Cardiac fibroblast (primary cell): Measurements from ENCODE around the gene CHRNA4.
A peak's percentile ranks its signal among the peaks of the same experiment; 100 is the strongest.

Experiments
- DNase-seq, 2 donors: peaks; one replicate each; pipeline versions ENCODE4 v3.0.0 to v3.0.0-alpha.2; 2010; ENCODE audit warnings: low read depth in 2 of 2
- H3K4me3 ChIP-seq, 2 donors: replicated peaks in 1 of 2; 1 replicate in 1 of 2; 2 replicates in 1 of 2; pipeline ENCODE4 v1.5.1; 2011; ENCODE audit warnings: low read depth in 2 of 2, low read length in 2 of 2, mild to moderate bottlenecking in 2 of 2, moderate library complexity in 1 of 2
- TF ChIP-seq, protein P1 (sequence below): IDR thresholded peaks from one replicate; pipeline ENCODE4 v1.5.1; 2011; ENCODE audit warnings: low read depth, mild to moderate bottlenecking, low read length, inconsistent platforms

Gene CHRNA4

DNA sequence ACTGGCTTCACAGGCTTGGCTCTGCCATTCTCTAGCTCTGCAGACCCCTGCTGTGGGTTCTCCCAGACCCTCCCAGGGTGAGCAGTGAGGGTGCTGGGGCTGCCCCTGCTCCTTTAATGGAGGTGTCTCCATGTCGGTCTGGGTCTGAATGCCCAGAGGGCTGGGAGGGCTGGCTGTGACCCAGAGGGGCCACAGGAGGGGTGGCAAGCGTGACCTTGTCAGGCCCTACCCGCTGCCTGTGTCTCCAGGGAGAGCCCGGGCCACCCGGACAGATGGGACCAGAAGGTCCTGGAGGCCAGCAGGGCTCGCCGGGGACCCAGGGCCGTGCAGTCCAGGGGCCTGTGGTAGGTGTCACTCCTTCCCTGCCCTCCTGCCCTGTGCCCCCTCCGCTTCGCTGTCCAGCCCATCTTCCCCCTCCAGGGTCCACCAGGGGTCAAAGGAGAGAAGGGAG lies 36.1 kb downstream of the CHRNA4 start:
- no peak for DNase-seq
- TF ChIP-seq, protein P1, sequence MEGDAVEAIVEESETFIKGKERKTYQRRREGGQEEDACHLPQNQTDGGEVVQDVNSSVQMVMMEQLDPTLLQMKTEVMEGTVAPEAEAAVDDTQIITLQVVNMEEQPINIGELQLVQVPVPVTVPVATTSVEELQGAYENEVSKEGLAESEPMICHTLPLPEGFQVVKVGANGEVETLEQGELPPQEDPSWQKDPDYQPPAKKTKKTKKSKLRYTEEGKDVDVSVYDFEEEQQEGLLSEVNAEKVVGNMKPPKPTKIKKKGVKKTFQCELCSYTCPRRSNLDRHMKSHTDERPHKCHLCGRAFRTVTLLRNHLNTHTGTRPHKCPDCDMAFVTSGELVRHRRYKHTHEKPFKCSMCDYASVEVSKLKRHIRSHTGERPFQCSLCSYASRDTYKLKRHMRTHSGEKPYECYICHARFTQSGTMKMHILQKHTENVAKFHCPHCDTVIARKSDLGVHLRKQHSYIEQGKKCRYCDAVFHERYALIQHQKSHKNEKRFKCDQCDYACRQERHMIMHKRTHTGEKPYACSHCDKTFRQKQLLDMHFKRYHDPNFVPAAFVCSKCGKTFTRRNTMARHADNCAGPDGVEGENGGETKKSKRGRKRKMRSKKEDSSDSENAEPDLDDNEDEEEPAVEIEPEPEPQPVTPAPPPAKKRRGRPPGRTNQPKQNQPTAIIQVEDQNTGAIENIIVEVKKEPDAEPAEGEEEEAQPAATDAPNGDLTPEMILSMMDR, result no peak
- H3K4me3 ChIP-seq, result no peak overlapping the region

- no peak for DNase-seq
- H3K4me3 ChIP-seq, result no peak overlapping the region
- TF ChIP-seq, protein P1, result no peak
These were observed 37.7 kb downstream of the CHRNA4 start for GRCh38 chr20:63323357-63323981.

DNA sequence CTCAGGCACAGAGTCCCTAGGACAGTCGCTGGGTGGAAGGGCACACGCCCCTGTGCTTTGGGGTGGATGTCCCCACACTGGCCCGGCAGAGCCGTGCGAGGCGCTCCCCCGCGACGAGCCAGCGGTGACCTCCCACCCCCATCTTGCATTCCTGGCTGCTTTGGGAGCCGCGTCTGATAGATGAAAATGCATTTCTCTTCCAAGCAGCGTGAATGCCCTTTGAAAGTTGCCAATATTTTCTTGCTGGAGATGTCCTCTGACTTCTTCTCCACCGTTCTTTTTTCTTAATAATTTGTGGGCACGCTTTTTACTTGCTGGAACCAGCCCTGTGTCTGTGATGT lies 38.2 kb downstream of the CHRNA4 start:
- DNase-seq, result no peak
- no peak overlapping the region for H3K4me3 ChIP-seq
- TF ChIP-seq, protein P1, result no peak

- TF ChIP-seq, protein P1, result no peak
- DNase-seq, result no peak
- no peak overlapping the region for H3K4me3 ChIP-seq
These were observed 38.8 kb downstream of the CHRNA4 start for GRCh38 chr20:63322146-63322932.

DNA sequence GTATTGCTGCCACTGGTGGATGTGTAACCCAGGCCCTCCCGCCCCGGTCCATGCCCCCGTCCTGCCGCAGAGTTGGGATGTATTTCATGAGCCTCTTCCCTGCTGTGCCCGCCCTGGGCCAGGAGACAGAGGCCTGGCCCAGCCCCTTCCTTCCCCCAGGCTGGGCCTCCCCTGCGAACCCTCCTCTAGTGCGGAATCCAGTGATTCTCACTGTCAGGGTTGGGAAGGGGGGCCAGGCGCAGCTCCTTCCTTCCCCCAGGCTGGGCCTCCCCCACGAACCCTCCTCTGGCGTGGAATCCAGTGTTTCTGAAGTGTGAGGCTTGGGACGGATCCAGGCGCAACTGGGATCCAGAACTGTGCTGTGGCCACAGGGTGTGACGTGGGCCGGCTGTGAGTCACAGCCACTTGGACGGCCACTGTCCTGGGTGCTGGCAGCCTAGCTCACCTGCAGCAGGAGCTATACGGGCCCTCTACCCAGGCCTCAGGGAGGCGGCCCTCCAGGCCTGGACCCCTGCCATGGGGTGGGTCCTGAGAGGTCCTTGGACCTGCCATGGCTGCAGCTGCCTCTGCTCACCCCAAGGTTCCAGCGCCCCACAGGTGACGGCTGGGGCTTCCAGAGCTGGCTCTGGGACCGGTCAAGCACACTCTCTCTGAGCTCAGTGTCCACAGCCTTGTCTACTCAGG lies 39.9 kb downstream of the CHRNA4 start:
- H3K4me3 ChIP-seq, result no peak overlapping the region
- peak; percentile 42 to 50 for DNase-seq
- TF ChIP-seq, protein P1, result no peak

DNA sequence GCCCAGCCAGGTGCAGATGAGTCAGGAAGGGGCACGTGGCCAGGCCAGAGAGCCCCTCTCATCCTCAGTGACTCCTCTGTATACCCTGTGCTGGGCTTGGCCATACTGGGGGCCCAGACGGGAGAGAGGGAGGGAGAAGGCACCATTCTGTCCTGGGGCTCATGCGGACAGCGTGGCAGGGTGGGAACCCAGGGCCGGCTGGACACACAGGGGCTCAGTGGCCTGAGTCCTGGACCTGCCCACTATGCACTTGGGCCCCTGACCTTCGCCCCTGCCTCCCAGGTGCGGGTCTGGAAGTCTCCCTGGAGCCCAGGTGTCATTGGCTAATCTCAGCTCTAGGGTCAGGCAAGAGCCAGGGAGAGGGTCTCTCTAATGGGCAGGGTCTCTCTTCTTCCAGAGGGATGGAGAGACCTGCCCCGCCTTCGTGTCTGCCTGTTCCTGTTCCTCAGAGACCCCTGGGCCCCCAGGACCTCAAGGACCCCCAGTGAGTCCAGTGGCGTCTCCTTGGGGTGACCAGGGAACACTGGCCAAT lies 40.5 kb downstream of the CHRNA4 start:
- no peak for DNase-seq
- TF ChIP-seq, protein P1, result no peak
- no peak overlapping the region for H3K4me3 ChIP-seq
